ENCODE measurements around the gene NRSN1.

DNA sequence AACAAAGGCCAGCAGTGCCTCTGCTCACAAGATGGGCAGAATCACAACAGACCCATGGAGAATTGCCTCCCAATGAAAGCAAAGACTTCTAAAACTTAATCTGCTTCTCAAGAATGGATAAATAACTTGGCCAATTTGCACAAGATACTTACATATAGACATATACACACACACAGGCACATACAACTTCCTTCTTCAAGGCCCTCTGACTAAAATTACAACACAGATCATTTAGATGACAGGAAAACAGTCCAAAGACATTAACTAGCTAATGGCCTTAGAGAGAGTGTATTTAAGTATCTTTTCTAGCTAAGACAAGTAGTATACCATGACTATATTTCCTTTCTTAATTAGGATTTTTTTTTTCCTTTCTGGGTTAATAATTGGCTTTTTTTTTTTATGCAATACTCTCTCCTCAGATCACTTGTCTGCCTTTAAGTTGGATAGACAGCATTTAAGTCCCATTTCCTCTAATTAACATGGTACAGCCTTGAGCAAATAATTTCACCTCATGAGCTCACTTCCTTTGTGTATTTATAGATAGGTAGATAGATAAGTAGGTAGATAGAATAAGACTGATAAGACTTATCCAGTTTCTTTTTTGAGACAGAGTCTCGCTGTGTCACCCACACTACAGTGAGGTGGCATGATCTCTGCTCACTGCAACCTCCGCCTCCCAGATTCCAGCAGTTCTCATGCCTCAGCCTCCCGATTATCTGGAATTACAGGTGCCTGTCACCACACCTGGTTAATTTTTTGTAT lies 70.0 kb downstream of the NRSN1 start:
- no peak for TF ChIP-seq EZH2 (IDR thresholded peaks at IDR 0.05; ENCODE audit: low read length, missing control alignments)
- TF ChIP-seq, protein P1, sequence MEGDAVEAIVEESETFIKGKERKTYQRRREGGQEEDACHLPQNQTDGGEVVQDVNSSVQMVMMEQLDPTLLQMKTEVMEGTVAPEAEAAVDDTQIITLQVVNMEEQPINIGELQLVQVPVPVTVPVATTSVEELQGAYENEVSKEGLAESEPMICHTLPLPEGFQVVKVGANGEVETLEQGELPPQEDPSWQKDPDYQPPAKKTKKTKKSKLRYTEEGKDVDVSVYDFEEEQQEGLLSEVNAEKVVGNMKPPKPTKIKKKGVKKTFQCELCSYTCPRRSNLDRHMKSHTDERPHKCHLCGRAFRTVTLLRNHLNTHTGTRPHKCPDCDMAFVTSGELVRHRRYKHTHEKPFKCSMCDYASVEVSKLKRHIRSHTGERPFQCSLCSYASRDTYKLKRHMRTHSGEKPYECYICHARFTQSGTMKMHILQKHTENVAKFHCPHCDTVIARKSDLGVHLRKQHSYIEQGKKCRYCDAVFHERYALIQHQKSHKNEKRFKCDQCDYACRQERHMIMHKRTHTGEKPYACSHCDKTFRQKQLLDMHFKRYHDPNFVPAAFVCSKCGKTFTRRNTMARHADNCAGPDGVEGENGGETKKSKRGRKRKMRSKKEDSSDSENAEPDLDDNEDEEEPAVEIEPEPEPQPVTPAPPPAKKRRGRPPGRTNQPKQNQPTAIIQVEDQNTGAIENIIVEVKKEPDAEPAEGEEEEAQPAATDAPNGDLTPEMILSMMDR (conservative IDR thresholded peaks at IDR 0.05 in 1 of 2, IDR thresholded peaks at IDR 0.05 in 1 of 2; ENCODE audit: low read depth in 1 of 2, low read length in 2 of 2) = no peak
